Measurements from ENCODE around the gene MYCBPAP.

Gene MYCBPAP

GRCh38 chr17:50507871-50508572, at the start of gene MYCBPAP:
MYCBPAP (plus strand) TSS chr17:50508439; CDS start chr17:50508675, 236 bp downstream.
- peak; percentile 88 for DNase-seq

- no peak for DNase-seq
Measured at GRCh38 chr17:50458701-50459676, 49.2 kb upstream of the MYCBPAP start.

DNA sequence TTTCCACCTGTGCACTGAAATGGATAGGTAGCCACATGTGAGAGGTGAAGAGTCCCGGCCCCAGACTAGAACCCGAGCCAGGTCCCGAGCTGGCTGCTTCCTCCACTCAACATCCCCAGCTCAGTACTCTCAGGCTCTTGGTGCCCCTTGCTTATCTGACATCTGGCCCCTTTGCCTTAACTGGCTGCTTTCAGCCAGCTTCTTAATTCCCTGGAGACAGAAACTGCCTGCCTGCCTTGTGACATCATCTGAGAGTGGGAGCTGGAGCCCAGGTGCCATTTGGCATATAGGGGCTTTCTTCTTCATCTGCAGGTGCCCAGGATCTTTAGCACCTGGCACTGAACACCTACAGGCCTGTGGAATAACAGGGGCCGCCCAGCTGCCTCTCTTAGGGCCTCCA, 48.5 kb upstream of the MYCBPAP start:
- DNase-seq = no peak

DNA sequence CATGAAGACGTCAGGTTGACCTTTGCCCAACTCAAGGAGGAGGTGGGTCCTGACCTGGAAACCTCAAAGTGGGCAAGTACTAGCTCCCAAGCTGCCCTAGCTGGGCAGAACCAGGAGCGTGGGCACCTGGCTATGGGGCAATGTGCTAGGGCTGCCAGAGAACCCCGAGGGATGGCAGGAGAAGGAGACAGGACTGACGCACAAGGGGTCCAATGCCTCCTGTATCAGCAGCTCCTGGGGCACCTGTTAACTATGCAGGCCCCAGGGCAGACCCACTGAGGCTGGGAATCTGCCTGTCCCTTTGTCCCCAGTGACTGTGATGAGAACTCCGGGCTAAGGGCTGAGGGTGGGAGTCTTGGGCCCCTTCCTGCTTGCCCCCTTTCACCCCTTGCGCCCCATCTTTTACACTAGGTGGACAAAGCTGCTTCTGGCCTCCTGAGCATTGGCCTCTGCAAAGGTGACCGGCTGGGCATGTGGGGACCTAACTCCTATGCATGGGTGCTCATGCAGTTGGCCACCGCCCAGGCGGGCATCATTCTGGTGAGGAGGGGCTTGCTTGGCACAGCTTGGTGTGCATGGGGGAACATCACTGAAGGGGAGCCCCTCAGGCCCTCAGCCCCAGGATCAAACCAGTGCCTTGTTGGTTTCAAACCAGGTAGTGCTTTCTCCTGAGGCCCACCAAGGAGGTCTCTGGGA, 47.3 kb upstream of the MYCBPAP start:
- DNase-seq = no peak

- no peak for DNase-seq
Measured at GRCh38 chr17:50461550-50462132, 46.6 kb upstream of the MYCBPAP start.

- no peak for DNase-seq
Measured at GRCh38 chr17:50462446-50462845, 45.8 kb upstream of the MYCBPAP start.

DNA sequence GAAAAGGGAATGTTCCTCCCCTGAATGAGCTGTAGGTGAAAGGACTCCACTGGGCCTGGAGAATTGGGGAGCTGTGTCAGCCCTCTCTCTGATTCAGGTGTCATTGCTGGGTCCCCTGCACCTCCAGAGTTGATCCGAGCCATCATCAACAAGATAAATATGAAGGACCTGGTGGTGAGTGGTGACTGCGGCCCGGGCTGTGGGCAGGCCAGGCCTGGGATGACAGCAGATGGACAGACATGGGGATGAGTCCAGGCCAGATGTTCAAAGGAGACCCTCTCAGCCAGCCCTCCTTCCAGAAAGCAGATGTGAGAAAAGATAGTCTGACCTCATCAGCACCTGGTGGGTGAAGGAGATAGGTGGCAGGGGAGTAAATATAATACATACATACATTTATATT, 44.1 kb upstream of the MYCBPAP start:
- no peak for DNase-seq

DNA sequence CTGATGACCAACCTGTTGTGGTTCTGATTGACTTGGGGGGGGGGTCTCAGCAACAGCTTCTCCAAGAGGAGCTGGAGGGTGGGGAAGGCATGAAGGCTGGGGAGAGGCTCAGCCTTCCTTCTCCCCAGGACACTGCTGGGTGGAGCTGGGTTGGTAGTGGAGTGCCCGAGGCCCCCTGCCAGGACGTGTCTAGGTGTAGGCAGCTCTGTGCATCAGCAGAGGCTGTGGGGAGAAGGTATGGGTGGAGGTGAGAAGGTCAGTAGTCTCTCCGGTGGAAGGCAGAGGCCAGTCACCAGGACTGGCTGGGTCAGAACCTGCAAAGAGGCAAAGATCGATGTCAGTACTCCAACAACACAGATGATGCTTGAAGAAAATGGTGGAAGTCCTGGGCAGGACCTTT, 43.5 kb upstream of the MYCBPAP start:
- DNase-seq = no peak

- DNase-seq = no peak
Measured at GRCh38 chr17:50465171-50465570, 43.1 kb upstream of the MYCBPAP start.

DNA sequence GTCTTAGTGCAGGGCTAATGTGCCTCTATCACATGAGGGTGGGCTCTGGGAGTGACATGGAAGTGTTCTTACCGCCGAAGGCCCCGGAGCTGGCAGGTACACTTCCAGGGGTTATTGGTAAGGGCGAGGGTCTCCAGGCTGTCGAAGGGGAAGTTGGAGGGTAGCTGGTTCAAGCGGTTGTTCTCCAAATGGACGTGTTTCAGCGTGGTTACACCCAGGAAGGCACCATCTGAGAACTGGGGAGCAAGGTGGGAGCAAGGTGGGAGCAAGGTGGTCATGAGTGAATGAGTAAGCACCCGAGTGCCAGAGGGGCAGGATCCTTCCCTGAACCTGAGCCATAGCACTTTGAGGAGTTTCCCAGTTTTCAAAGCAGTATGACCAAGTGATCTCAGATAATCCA, 42.6 kb upstream of the MYCBPAP start:
- DNase-seq = no peak

DNA sequence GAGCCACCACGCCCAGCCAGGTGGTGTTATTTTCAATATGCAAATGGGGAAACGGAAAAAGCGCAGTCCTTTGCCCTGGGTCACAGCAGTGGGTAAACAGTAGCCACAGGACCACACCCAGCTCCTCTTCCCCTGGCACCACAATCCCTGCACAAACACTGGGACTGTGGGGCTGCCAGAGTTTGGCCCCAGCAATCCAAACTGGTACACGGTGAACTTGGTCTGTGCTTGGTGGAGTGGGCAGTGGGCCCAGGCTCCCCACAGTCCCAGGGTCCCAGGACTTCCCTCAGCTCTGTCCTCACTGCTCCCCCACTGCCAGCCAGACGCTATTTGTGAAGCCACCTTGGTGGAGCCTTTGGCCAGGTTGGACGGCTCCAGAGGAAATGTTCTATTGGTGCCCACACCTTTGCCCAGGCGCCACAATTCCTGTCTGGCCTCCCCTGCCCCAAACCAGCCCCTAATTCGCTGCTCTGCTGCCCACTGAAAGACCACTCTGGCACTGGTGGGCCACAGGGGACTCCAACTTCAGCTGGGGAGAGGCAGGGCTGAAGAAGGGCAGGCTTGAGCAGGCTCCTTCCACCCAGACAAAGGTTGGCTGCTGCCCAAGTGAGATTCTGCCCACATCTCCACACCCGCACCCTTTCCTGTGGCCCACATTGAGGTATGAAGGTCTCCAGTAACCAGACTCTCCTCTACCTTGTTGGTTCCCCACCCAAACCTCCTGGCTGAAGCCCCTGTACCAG, 41.7 kb upstream of the MYCBPAP start:
- DNase-seq = no peak

GRCh38 chr17:50467114-50467854, 41.0 kb upstream of the MYCBPAP start:
- DNase-seq = no peak

GRCh38 chr17:50467855-50468303, 40.4 kb upstream of the MYCBPAP start:
- DNase-seq = no peak

GRCh38 chr17:50468304-50469207, 39.7 kb upstream of the MYCBPAP start, which contains the start of gene CHAD:
CHAD (minus strand) TSS chr17:50468880; CDS start chr17:50468813, 67 bp downstream.
- no peak for DNase-seq

DNA sequence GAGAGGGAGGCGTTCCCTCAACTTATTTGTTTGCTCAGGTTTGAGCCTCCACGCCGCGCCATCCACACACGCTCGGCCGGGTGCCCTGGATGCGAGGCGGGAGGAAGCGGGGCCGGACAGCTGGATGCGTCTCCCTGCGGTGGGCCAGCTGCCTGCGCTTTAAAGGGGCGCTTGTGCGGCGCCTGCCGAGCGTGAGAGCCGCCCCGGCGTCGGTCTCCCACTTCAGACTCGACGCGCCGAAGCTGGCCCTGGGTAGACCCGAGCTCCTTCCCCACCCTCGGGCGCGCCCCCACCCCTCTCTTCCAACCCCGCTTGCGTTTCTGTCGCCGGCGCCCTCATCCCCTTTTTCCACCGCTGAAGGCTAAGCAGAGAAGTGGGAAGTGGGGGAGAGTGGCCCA, 39.0 kb upstream of the MYCBPAP start:
- no peak for DNase-seq

DNA sequence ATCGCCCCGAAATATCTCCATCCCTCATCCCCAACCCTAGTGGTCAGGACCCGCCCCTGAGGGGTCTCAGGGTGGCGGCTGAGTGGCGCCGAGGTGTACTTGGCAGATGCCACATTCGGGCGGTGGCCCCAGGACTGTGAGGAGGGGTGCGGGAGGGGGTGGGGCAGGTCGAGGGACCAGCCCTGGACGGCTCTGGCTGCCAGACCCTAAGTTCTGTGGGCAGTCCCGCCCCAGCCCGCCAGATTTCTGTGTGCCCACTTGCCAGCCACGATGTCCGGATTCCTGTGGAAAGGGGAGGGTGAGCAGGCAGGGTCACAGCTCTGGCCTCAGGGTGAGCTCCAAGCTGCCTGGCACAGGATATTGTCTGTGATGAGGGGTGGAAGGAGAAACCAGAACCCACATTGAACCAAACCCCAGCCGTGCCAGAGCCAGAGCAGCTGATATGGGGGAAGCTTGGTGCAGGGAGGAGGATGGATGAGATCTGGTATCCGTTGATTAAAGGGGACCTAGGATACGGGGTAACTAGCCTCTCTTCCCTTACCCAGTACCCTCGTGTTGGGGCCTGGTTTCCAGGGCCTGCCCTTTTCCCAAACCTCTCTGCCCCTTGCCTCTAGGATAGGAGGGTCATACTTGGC, 38.5 kb upstream of the MYCBPAP start:
- DNase-seq = no peak

DNA sequence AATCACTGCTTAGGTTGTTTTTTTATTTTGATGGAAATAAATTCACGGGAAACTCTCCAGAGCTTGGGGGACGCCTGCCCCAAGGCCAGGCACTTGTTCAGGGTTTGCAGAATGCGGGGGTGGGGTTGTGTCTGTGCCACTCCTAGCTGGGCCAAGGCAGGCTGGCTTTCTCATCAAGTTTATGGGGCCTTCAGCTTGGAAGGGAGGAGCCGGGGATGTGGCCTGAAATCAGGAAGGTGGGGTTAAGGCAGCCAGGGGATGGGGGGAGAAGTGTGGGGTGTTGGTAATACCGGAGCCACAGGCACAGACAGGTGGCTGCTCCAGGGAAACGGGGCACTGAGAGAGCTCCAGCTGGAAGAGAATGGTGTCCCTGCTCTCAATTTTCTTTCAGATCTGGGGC, 37.8 kb upstream of the MYCBPAP start:
- no peak for DNase-seq

- no peak for DNase-seq
Measured at GRCh38 chr17:50471009-50471905, 37.0 kb upstream of the MYCBPAP start.

DNA sequence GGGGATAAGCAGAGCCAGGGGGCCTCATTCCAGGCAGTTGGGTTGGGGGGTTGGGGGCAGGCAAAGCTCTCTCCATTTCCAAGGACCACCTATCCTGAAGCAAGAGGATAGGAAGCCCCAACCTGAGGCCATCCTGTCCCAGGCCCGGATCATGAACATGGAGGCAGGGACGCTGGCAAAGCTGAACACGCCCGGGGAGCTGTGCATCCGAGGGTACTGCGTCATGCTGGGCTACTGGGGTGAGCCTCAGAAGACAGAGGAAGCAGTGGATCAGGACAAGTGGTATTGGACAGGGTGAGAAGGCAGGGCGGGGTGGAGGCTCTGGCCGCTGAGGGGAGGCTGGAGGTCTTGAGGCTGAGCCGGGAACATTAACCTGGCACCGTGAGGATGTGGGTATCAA, 36.0 kb upstream of the MYCBPAP start:
- DNase-seq = no peak

Data from activated CD4-positive, alpha-beta T cell treated with anti-CD3 and anti-CD28 coated beads, Interleukin-2, amount 50 U/mL, for 16 hours (primary cell).